HFF-Myc (cell line): Measurements from ENCODE around the gene ARVCF.

ENCODE experiments used
- DNase-seq: peaks from one replicate; pipeline ENCODE4 v3.0.0-alpha.2; 2011; ENCODE audit warnings: low read depth; ENCODE audit errors: extremely low read depth
- H3K4me3 ChIP-seq: replicated peaks from 2 replicates; pipeline ENCODE4 v1.5.1; 2011; ENCODE audit warnings: low read depth, mild to moderate bottlenecking, control low read depth, low read length
- TF ChIP-seq, protein P1 (sequence below): IDR thresholded peaks from 2 replicates; pipeline ENCODE4 v1.5.1; 2012; ENCODE audit warnings: mild to moderate bottlenecking, low read depth, low read length, control low read depth; ENCODE audit errors: missing control alignments

Gene ARVCF

DNA sequence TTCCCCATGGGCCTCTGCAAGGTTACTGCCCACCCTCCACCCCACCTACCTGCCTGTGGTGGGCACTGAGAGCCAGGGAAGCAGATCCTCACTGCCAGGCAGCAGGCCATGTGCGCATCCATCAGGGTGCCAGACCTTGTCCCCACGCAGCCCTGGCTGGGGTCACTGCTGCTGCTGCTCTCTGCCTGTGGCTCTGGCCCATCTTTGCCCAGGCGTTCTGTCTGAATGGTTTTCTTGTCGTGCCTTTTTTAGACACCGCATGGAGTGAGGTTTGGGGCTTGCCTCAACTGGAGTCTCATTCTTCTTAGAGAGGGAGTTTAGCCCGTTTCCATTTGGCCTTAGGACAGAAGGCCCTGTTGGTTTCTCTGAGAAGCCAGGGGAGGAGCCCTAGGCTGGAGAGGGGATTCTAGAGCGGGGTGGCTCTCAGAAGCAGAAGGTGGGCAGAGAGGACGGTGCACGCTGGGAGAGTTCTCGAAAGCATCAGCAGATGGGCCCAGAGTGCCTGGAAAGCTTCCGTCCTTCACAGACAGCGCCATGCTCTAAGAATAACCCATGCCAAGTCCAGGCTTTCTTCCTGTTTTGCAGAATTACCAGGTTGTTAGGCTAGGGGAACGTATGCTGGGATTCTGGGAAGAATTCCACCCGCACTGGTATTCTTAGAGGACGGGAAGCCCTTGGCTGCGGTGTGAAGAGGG lies 12.4 kb upstream of the ARVCF start:
- TF ChIP-seq, protein P1, sequence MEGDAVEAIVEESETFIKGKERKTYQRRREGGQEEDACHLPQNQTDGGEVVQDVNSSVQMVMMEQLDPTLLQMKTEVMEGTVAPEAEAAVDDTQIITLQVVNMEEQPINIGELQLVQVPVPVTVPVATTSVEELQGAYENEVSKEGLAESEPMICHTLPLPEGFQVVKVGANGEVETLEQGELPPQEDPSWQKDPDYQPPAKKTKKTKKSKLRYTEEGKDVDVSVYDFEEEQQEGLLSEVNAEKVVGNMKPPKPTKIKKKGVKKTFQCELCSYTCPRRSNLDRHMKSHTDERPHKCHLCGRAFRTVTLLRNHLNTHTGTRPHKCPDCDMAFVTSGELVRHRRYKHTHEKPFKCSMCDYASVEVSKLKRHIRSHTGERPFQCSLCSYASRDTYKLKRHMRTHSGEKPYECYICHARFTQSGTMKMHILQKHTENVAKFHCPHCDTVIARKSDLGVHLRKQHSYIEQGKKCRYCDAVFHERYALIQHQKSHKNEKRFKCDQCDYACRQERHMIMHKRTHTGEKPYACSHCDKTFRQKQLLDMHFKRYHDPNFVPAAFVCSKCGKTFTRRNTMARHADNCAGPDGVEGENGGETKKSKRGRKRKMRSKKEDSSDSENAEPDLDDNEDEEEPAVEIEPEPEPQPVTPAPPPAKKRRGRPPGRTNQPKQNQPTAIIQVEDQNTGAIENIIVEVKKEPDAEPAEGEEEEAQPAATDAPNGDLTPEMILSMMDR = no peak
- no peak overlapping the region for H3K4me3 ChIP-seq
- DNase-seq = no peak

DNA sequence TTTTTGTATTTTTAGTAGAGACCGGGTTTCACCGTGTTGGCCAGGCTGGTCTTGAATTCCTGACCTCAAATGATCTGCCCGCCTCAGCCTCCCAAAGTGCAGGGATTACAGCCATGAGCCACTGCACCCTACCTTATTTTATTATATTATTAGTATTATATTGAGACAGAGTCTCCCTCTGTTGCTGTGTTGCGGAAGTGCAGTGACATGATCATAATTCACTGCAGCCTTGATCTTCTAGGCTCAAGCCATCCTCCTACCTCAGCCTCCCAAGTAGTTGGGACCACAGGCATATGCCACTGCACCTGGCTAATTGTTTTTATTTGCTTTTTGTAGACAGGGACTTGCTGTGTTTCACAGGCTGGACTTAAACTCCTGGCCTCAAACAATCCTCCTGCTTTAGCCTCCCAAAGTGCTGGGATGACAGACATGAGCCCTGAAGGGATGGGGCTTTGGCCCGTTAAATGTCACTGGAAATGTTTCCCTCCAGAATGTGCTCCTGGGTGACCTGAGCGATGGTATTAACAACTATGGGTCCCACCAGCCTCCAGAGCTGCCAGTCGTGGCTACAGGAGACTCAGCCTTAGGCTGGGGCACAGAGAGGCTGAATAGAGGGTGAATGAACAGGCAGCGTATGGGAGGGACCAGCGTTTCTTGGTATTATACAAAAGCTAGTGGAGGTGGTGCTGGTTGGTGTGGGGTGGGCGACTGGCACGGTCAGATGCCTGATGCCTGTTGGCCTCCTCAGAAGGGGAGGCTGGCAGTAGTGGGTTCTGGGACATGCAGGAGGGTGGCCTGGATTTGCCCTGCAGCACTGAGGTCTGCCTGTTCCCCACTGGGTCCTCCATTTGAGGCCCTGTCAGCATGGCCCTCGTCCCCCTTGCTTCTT lies 11.6 kb upstream of the ARVCF start:
- no peak overlapping the region for H3K4me3 ChIP-seq
- no peak for DNase-seq
- TF ChIP-seq, protein P1 = peak; percentile 37

DNA sequence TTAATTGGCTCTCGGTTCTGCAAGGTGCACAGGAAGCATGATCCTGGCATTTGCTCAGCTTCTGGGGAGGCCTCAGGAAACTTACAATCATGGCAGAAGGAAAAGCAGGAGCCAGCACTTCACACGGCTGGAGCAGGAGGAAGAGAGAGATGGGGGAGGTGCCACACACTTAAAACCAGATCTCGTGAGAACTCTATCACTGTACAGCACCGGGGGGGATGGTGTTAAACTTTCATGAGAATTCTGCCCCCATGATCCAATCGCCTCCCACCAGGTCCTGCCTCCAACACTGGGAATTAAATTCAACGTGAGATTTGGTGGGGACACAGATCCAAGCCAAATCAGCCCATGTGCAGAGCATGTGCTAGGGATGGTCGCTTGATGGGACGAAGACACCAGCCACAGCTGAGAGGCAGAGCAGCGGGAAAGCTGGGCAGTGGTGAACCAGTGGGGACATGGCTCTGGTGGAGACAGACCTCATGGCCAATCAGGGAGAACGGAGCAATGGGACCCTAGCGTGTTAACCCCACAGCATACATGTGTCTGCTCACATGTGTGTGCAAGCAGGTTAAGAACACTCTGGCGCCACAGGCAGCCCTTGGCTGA lies 10.5 kb upstream of the ARVCF start:
- no peak for DNase-seq
- no peak overlapping the region for H3K4me3 ChIP-seq
- TF ChIP-seq, protein P1 = no peak

DNA sequence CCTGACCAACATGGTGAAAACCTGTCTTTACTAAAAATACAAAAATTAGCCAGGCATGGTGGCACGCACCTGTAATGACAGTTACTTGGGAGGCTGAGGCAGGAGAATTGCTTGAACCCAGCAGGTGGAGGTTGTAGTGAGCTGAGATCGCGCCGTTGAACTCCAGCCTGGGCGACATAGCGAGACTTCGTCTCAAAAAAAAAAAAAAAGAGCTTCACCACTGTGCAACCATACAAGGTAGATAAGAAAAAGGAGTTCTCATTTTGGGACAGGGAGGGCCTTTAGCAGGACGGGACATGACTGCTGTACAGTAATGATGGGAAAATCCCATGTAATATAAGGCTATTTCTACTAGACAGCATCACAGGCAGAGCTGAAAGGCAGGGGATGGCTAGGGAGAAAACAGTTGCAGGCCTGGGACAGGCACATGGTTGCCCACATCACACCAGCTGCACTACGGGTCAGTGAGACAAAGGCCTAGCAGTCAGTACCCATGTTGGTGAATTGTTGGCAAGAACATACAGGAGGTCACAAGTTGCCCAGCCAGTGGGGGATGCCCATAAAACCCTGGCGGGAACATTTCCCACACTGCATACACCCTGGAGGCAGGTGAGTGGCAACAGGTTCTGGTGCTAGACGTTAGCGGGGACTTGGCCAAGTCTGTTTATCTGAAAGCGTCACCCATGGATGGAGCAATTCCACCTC lies 9.7 kb upstream of the ARVCF start:
- DNase-seq = no peak
- TF ChIP-seq, protein P1 = no peak

DNA sequence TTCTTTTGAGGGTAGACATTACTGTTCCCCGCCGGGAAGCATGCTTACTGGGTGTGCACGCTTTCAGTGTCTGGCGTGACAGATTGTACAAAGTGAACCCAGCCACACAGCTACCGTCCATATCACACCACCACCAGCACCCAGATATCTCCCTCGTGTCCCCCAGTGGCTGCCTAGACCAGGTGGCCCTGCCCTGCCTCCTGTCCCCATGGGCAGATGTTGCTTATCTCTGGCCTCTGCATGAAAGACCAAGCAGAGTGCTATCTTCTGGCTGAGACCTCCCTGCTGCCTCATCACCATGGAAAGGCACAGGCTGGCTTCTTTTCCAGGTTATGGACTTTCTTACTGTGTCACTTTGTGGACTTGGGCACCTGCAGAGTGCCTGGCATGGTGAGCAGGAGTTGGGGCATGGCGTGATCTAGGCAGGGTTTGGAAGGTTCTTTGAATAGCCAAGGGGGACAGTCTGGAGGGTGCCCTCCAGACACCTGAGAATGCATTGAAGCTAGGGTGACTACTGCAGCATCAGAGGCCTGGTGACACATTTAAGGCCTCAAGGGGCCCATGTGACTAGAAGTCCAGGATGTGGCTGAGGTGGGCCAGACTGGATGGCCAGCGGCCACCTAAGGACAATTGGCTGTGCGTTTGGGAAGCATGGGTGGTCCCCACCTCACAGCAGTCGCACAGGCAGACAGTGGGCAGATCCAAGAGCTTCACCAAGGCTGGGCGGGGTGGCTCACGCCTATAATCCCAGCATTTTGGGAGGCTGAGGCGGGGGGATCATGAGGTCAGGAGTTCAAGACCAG lies 9.0 kb upstream of the ARVCF start:
- TF ChIP-seq, protein P1 = no peak
- H3K4me3 ChIP-seq = no peak overlapping the region
- DNase-seq = no peak

More for the DNA sequence above, 9.7 kb upstream of the ARVCF start:
- no peak overlapping the region for H3K4me3 ChIP-seq
